ENCODE measurements around the gene IL19. TPM values are rescaled to one million over a fixed set of nuclear protein-coding genes. Genes with fewer than 3 reads are reported as not detected.
"Not testable (repeated sequence)": the region's sequence is repeated elsewhere in the genome, so short reads cannot be mapped to it uniquely, and the experiment has no call there.

Gene IL19
- total and polyA plus RNA-seq, 4 donors, result not detected

DNA sequence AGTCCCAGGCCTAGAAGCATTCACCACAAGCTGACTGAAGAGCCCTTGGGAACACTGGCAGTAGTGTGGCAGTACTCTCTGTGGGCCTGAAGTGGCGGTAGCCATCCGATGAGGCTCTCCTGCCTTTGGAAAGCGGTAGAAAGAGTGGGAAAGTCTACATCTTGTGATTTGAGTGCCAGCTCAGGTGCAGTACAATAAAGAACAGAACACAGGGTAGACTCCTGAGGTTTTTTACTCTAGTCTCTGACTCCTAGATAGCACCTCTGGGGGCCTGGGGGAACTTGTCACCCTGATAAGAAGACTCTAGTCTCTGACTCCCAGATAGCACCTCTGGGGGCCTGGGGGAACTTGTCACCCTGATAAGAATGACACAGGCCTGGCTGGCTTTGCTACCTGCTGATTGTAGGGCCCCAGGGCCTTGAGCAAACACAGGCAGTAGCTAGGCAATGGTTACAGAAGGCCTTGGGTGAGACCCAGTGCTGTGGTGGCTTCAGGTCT, 76.8 kb downstream of the IL19 start:
- no peak overlapping the region for H3K27ac ChIP-seq (ENCODE audit: low read depth, low read length)
- 94% methylated on average over 3 of the region's 3 CpGs for WGBS (ENCODE audit: insufficient coverage)
- no peak overlapping the region for H3K4me3 ChIP-seq (ENCODE audit: low read depth, low read length)
- no peaks in the 10 kb centered on the region for H3K27me3 ChIP-seq (ENCODE audit: control insufficient read depth, insufficient read depth, low read length)
- no peaks in the 10 kb centered on the region for H3K9me3 ChIP-seq (ENCODE audit: control insufficient read depth, insufficient read depth, low read length)
- H3K4me1 ChIP-seq (ENCODE audit: control insufficient read depth, insufficient read depth, low read length), result no peaks in the 10 kb centered on the region
- no peak for DNase-seq (ENCODE audit: low read depth in 4 of 6, low spot score in 6 of 6)
- no peaks in the 10 kb centered on the region for H3K36me3 ChIP-seq (ENCODE audit: control insufficient read depth, insufficient read depth, low read length)

DNA sequence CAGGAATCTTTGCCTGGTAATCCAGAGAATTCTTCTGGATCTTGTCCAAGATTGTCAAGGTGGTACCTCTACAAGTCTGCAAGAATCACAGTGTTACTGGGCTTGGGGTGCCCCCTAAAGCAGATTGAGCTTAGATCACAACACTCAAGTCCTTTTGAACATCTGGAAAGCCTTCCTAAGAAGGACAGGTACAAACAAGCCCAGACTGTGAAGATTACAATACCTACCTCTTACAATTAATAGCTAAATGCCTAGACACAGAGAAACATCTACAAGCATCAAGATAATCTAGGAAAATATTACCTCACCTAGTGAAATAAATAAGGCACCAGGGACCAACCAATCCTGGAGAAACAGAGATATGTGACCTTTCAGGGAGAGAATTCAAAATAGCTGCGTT, 77.4 kb downstream of the IL19 start:
- no peak overlapping the region for H3K27ac ChIP-seq (ENCODE audit: low read depth, low read length)
- no peaks in the 10 kb centered on the region for H3K9me3 ChIP-seq (ENCODE audit: control insufficient read depth, insufficient read depth, low read length)
- no peaks in the 10 kb centered on the region for H3K27me3 ChIP-seq (ENCODE audit: control insufficient read depth, insufficient read depth, low read length)
- H3K4me3 ChIP-seq (ENCODE audit: low read depth, low read length), result no peak overlapping the region
- no CpG with 5 or more reads among the region's 1 CpG for WGBS (ENCODE audit: insufficient coverage)
- no peak for DNase-seq (ENCODE audit: low read depth in 4 of 6, low spot score in 6 of 6)
- no peaks in the 10 kb centered on the region for H3K36me3 ChIP-seq (ENCODE audit: control insufficient read depth, insufficient read depth, low read length)
- H3K4me1 ChIP-seq (ENCODE audit: control insufficient read depth, insufficient read depth, low read length), result no peaks in the 10 kb centered on the region

DNA sequence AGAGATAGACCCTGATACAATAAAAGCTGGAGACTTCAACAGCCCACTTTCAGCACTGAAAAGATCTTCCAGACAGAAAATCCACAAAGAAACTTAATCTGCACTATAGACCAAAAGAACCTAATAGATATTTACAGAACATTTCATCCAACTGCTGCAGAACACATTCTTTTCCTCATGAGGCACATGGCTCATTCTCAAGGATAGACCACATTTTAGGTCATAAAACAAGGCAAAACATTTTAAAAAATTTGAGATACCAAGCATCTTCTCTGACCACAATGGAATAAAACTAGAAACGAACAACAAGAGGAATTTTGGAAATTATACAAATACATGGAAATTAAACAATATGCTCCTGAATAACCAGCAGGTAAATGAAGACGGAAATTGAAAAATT, 79.8 kb downstream of the IL19 start:
- H3K27ac ChIP-seq (ENCODE audit: low read depth, low read length), result no peak overlapping the region
- H3K36me3 ChIP-seq (ENCODE audit: control insufficient read depth, insufficient read depth, low read length), result no peaks in the 10 kb centered on the region
- DNase-seq (ENCODE audit: low read depth in 4 of 6, low spot score in 6 of 6), result no peak
- H3K4me3 ChIP-seq (ENCODE audit: low read depth, low read length), result no peak overlapping the region
- no peaks in the 10 kb centered on the region for H3K27me3 ChIP-seq (ENCODE audit: control insufficient read depth, insufficient read depth, low read length)
- WGBS (ENCODE audit: insufficient coverage), result no CpG with 5 or more reads among the region's 2 CpGs
- peaks cover 1% of the 10 kb centered on the region for H3K9me3 ChIP-seq (ENCODE audit: control insufficient read depth, insufficient read depth, low read length)
- H3K4me1 ChIP-seq (ENCODE audit: control insufficient read depth, insufficient read depth, low read length), result no peaks in the 10 kb centered on the region

DNA sequence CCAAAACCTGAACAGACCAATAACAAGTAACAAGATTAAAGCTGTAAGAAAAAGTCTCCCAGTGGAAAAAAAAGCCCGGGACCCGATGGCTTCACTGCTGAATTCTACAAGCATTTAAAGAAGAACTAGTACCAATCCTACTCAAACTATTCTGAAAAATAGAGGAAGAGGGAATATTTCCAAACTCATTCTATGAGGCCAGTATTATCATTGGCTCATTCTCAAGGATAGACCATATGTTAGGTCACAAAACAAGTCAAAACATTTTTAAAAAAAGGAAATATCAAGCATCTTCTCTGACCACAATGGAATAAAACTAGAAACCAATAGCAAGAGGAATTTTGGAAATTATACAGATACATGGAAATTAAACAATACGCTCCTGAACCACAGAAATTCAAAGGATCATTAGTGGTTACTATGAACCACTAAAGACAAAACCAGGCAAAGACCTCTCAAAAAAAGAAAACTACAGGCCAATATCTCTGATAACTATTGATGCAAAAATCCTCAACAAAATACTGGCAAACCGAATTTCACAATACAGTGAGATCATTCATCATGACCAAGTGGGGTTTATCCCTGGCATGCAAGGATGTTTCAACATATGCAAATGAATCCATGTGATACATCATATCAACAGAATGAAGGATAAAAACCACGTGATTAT, 80.9 kb downstream of the IL19 start:
- Histone ChIP-seq H3K9me3 (ENCODE audit: control insufficient read depth, insufficient read depth, low read length) (peaks cover 1% of the 10 kb centered on the region), H3K4me3 (ENCODE audit: low read depth, low read length) (no peak overlapping the region), H3K27ac (ENCODE audit: low read depth, low read length) (no peak overlapping the region), H3K4me1 (ENCODE audit: control insufficient read depth, insufficient read depth, low read length) (no peaks in the 10 kb centered on the region), H3K27me3 (ENCODE audit: control insufficient read depth, insufficient read depth, low read length) (no peaks in the 10 kb centered on the region), H3K36me3 (ENCODE audit: control insufficient read depth, insufficient read depth, low read length) (no peaks in the 10 kb centered on the region)
- no CpG with 5 or more reads among the region's 5 CpGs for WGBS (ENCODE audit: insufficient coverage)
- no peak for DNase-seq (ENCODE audit: low read depth in 4 of 6, low spot score in 6 of 6)

DNA sequence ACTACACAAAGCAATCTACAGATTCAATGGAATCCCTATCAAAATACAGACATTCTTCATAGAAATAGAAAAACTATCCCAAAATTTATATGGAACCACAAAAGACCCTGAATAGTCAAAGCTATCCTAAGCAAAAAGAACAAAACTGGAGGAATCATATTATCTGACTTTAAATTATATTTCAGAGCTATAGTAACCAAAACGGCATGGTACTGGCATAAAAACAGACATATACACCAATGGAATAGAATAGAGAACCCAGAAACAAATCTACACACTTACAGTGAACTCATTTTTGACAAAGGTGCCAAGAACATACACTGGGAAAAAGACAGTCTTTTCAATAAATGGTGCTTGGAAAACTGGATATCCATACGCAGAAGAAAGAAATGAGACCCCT, 82.1 kb downstream of the IL19 start:
- H3K27ac ChIP-seq (ENCODE audit: low read depth, low read length); H3K27me3 ChIP-seq (ENCODE audit: control insufficient read depth, insufficient read depth, low read length); H3K36me3 ChIP-seq (ENCODE audit: control insufficient read depth, insufficient read depth, low read length); H3K4me3 ChIP-seq (ENCODE audit: low read depth, low read length); DNase-seq (ENCODE audit: low read depth in 4 of 6, low spot score in 6 of 6); H3K9me3 ChIP-seq (ENCODE audit: control insufficient read depth, insufficient read depth, low read length); H3K4me1 ChIP-seq (ENCODE audit: control insufficient read depth, insufficient read depth, low read length): not testable (repeated sequence)
- WGBS (ENCODE audit: insufficient coverage), result 86% methylated on average over 1 of the region's 2 CpGs

DNA sequence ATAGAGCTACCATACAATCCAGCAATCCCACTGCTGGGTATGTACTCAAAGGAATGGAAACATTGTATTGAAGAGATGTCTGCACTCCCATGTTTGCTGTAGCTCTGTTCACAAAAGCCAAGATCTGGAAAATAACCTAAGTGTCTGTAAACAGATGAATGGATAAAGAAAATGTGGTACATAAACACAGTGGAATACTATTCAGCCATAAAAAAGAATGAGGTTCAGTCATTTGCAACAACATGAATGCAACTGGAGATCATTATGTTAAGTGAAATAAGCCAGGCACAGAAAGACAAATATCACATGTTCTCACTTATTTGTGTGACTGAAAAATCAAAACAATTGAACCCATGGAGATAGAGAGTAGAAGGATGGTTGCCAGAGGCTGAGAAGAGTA, 83.1 kb downstream of the IL19 start:
- H3K4me3 ChIP-seq (ENCODE audit: low read depth, low read length); DNase-seq (ENCODE audit: low read depth in 4 of 6, low spot score in 6 of 6); H3K4me1 ChIP-seq (ENCODE audit: control insufficient read depth, insufficient read depth, low read length); H3K36me3 ChIP-seq (ENCODE audit: control insufficient read depth, insufficient read depth, low read length); H3K27ac ChIP-seq (ENCODE audit: low read depth, low read length); H3K27me3 ChIP-seq (ENCODE audit: control insufficient read depth, insufficient read depth, low read length); H3K9me3 ChIP-seq (ENCODE audit: control insufficient read depth, insufficient read depth, low read length): not testable (repeated sequence)

DNA sequence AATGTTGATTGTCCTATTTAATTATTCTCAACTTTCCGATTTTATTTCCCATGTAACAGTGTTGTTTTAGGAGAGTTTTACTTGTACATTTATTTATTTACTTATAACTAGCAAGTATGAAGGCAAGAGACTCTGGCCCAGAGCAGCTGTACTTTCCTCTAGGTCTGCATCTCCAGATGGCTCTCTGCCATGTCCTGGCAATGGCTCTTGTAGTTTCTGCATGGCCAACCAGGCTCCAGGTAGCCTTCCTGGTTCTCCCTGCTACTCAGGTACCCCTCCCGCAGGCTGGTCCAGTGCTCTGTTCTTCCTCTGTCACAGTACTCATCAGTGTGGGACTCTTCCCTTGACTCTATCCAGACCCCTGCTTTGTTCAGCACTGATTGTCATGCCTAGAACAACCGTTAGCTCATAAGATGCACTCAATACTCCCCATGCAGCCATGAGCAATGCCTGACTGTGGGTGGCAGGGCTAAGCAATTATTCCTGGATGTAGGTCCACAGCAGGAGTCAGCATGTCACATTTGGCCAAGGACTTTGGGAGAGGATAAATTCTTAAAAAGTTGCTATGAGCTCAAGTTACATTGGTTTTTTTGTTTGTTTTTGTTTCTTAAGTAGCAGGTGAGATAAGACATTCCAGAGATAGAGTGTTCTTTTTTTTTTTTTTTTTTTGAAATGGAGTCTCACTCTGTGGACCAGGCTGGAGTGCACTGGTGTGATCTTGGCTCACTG, 84.0 kb downstream of the IL19 start:
- H3K36me3 ChIP-seq (ENCODE audit: control insufficient read depth, insufficient read depth, low read length), result no peaks in the 10 kb centered on the region
- peaks cover 1% of the 10 kb centered on the region for H3K9me3 ChIP-seq (ENCODE audit: control insufficient read depth, insufficient read depth, low read length)
- H3K4me1 ChIP-seq (ENCODE audit: control insufficient read depth, insufficient read depth, low read length), result no peaks in the 10 kb centered on the region
- no peaks in the 10 kb centered on the region for H3K27me3 ChIP-seq (ENCODE audit: control insufficient read depth, insufficient read depth, low read length)
- DNase-seq (ENCODE audit: low read depth in 4 of 6, low spot score in 6 of 6), result no peak
- H3K4me3 ChIP-seq (ENCODE audit: low read depth, low read length), result no peak overlapping the region
- 92% methylated on average over 1 of the region's 3 CpGs for WGBS (ENCODE audit: insufficient coverage)
- H3K27ac ChIP-seq (ENCODE audit: low read depth, low read length), result no peak overlapping the region

DNA sequence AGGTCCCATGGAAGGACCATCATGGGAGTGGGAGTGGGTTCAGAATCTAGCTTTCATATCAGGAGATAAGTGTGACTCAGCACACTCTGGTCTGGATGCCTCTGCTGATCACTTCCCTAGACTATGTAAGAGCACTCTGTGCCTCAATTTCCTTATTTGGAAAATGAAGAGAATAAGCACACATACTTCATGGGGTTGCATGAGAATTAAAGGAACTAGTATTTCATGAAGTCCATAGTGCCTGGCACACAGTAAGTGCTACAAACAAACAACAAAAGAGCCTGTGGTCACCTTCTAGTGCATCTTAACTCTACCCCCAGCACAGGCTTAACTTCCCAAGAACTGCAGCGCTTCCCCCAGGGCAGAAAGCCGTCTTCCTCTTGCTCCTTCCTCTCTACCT, 85.3 kb downstream of the IL19 start:
- Histone ChIP-seq H3K36me3 (ENCODE audit: control insufficient read depth, insufficient read depth, low read length) (no peaks in the 10 kb centered on the region), H3K9me3 (ENCODE audit: control insufficient read depth, insufficient read depth, low read length) (peaks cover 1% of the 10 kb centered on the region), H3K27me3 (ENCODE audit: control insufficient read depth, insufficient read depth, low read length) (no peaks in the 10 kb centered on the region), H3K4me1 (ENCODE audit: control insufficient read depth, insufficient read depth, low read length) (no peaks in the 10 kb centered on the region), H3K4me3 (ENCODE audit: low read depth, low read length) (no peak overlapping the region), H3K27ac (ENCODE audit: low read depth, low read length) (no peak overlapping the region)
- 91% methylated on average over 2 of the region's 2 CpGs for WGBS (ENCODE audit: insufficient coverage)
- DNase-seq (ENCODE audit: low read depth in 4 of 6, low spot score in 6 of 6), result no peak

DNA sequence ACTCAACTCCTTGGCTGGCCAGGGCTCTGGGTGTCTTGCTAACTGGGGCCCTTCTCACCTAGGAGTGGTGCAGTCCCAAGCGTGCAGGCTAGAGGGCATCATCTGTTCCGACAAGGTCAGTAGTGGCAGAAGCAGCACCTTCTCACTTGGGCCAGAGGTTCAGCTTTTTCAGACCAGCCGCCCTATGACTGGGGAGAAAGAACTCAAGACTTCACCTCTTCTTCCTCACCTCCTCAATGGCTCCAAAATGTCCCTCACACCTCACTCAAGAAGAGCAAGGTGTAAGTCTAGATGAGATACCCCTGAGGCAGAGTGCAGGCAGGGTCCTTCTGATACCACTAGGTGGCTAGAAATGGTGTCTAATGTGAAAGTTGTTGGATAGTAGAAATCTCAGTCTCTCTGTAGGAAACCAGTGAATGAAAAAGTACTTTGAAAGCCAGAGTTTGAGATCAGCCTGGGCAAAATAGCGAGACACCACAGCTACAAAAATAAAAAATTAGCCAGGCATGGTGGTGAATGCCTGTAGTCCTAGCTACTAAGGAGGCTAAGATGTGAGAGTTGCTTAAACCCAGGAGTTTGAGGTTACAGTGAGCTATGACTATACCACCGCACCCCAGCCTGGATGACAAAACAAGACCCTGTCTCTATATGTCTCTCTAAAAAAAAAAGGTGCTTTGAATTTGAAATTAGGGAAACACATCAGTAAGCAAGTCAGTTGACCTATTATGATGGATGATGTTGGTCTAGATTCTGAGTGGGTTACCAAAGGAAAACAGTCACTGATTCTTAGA, 86.3 kb downstream of the IL19 start:
- Histone ChIP-seq H3K4me3 (ENCODE audit: low read depth, low read length) (no peak overlapping the region), H3K27ac (ENCODE audit: low read depth, low read length) (no peak overlapping the region), H3K4me1 (ENCODE audit: control insufficient read depth, insufficient read depth, low read length) (no peaks in the 10 kb centered on the region), H3K9me3 (ENCODE audit: control insufficient read depth, insufficient read depth, low read length) (peaks cover 1% of the 10 kb centered on the region), H3K36me3 (ENCODE audit: control insufficient read depth, insufficient read depth, low read length) (no peaks in the 10 kb centered on the region), H3K27me3 (ENCODE audit: control insufficient read depth, insufficient read depth, low read length) (no peaks in the 10 kb centered on the region)
- 83% methylated on average over 1 of the region's 5 CpGs for WGBS (ENCODE audit: insufficient coverage)
- no peak for DNase-seq (ENCODE audit: low read depth in 4 of 6, low spot score in 6 of 6)
